HepG2 (cell line): Measurements from ENCODE around the gene FAM209A.

Experiments
- CAMTA2 ChIP-seq: sonication (generic); formaldehyde crosslinking; IDR thresholded peaks from 2 replicates; pipeline ENCODE4 v1.4.0; 2020; ENCODE audit warnings: mild to moderate bottlenecking, missing genetic modification reagents, borderline replicate concordance
- CEBPG ChIP-seq: IDR thresholded peaks from 2 replicates; pipeline ENCODE4 v1.6.1; 2016
- CTCF ChIP-seq: sonication (generic); formaldehyde crosslinking; IDR thresholded peaks from 2 replicates; pipeline ENCODE4 v1.5.0; 2020; ENCODE audit warnings: mild to moderate bottlenecking, missing genetic modification reagents, moderate library complexity
- FOXJ3 ChIP-seq: sonication (generic); formaldehyde crosslinking; IDR thresholded peaks from 2 replicates; pipeline ENCODE4 v1.4.0; 2020; ENCODE audit warnings: missing genetic modification reagents, mild to moderate bottlenecking, borderline replicate concordance
- MED13 ChIP-seq: sonication (generic); formaldehyde crosslinking; IDR thresholded peaks from 2 replicates; pipeline ENCODE4 v1.5.0; 2020; ENCODE audit warnings: missing genetic modification reagents
- RFX1 ChIP-seq: fragments of 450-650 bp; IDR thresholded peaks from 2 replicates; pipeline ENCODE4 v1.6.1; 2017
- ZEB1 ChIP-seq: IDR thresholded peaks from 2 replicates; pipeline ENCODE4 v1.6.1; 2012; ENCODE audit warnings: mild to moderate bottlenecking, low read depth, inconsistent platforms; ENCODE audit not compliant: insufficient replicate concordance
- ZFP41 ChIP-seq: sonication (generic); formaldehyde crosslinking; IDR thresholded peaks from 2 replicates; pipeline ENCODE4 v1.4.0; 2020; ENCODE audit warnings: mild to moderate bottlenecking, missing genetic modification reagents, borderline replicate concordance
- ZHX1 ChIP-seq: sonication (generic); formaldehyde crosslinking; IDR thresholded peaks from 2 replicates; pipeline ENCODE4 v1.8.1; 2022; ENCODE audit warnings: low read depth, mild to moderate bottlenecking, missing genetic modification reagents
- ZNF678 ChIP-seq: sonication (generic); formaldehyde crosslinking; IDR thresholded peaks from 2 replicates; pipeline ENCODE4 v1.4.0; 2020; ENCODE audit warnings: mild to moderate bottlenecking, missing genetic modification reagents
- ZNF841 ChIP-seq: sonication (generic); formaldehyde crosslinking; IDR thresholded peaks from 2 replicates; pipeline ENCODE4 v1.8.1; 2023; ENCODE audit warnings: missing genetic modification reagents, borderline replicate concordance

GRCh38 chr20:56554869-56555268 lies 30.3 kb downstream of the FAM209A start:
- TF ChIP-seq CEBPG (CRISPR knock-in tag) (no peak), ZNF678 (CRISPR knock-in tag) (no peak), ZEB1 (no peak), CTCF (no peak), MED13 (CRISPR knock-in tag) (no peak), ZNF841 (CRISPR knock-in tag) (no peak), FOXJ3 (CRISPR knock-in tag) (no peak), RFX1 (no peak), CAMTA2 (CRISPR knock-in tag) (no peak), ZHX1 (CRISPR knock-in tag) (no peak), ZFP41 (CRISPR knock-in tag) (no peak)
